ENCODE results near the gene SSNA1. TPM values are rescaled to one million over a fixed set of nuclear protein-coding genes. Genes with fewer than 3 reads are reported as not detected.

Gene SSNA1
- total and polyA plus RNA-seq, 9 of the 15 experiments (the other 6 are each of a cell fraction or from before 2014, with no cell fraction given) = 1.9 to 130 (median 57.1) TPM

DNA sequence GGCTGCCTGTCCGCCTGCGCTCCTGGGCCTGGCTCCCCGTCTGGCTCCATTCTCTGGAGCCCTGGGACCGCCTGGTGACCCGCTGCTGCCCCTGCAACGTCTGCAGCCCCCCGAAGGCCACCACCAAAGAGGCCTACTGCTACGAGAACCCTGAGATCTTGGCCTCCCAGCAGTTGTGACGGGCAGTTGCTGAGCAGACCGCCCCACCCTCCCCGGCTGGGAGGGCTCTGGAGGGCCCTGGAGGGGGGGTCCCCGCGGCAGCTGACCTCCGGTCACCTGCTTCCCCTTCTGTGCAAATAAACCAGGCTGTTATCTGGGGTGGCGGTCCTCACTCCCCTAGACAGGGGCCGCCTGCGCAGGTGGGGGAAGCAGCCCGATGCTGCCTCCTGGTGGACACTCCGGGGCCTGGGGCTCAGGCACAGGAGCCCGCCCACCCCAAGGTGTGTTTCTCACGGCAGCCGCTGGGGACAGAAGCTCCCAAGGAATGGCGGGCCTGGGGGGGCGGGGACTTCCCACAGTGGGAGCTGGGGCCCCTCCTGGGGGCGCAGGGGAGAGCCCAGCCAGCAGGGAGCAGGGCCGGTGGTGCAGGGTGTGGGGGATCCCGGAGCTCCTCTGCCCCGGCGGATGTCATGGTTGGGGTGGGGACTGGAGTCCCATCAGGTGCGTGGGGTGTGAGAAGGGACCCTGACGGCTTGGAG lies 47.9 kb downstream of the SSNA1 start (continued):
- TF ChIP-seq, protein P1, sequence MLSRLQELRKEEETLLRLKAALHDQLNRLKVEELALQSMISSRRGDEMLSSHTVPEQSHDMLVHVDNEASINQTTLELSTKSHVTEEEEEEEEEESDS (CRISPR knock-in tag; IDR thresholded peaks at IDR 0.05) = no peak
- TF ChIP-seq PYGO2 (tag; IDR thresholded peaks at IDR 0.05) = no peak
- peak; percentile 39; the same call in 1 of the 2 replicates for TF ChIP-seq CBX1 (IDR thresholded peaks at IDR 0.05; ENCODE audit: low read depth)
- TF ChIP-seq ZBTB7A (IDR thresholded peaks at IDR 0.05; ENCODE audit: borderline replicate concordance, control insufficient read depth, low read depth, low read length) = peak; percentile 97
- no peak for TF ChIP-seq POLR3A (IDR thresholded peaks at IDR 0.05; ENCODE audit: borderline replicate concordance, extremely low read depth, insufficient read depth, insufficient read length)
- no peak for TF ChIP-seq CBX5 (IDR thresholded peaks at IDR 0.05; ENCODE audit: borderline replicate concordance, low read depth)
- 0 out of 4 replicates have a peak, but pooled peaks of 1 of the 2 experiments have one; percentile 53 for TF ChIP-seq KDM4B (IDR thresholded peaks at IDR 0.05; ENCODE audit: borderline replicate concordance in 2 of 2, low read depth in 1 of 2)
- TF ChIP-seq MTA2 (IDR thresholded peaks at IDR 0.05; ENCODE audit: low read depth) = peak; percentile 71
- TF ChIP-seq ZNF133 (CRISPR knock-in tag; IDR thresholded peaks at IDR 0.05) = no peak
- TF ChIP-seq ETV5 (CRISPR knock-in tag; IDR thresholded peaks at IDR 0.05; ENCODE audit: low read depth) = peak; percentile 92
- peak; percentile 81 for TF ChIP-seq SOX6 (IDR thresholded peaks at IDR 0.05)
- TF ChIP-seq MXI1 (IDR thresholded peaks at IDR 0.05; ENCODE audit: low read depth, low read length) = no peak
- TF ChIP-seq CREB1 (IDR thresholded peaks at IDR 0.05) = 0 out of 2 replicates have a peak, but pooled peaks have one; percentile 33
- TF ChIP-seq CREB1 (CRISPR knock-in tag; IDR thresholded peaks at IDR 0.05) = peak; percentile 71; the same call in 1 of the 2 replicates
- TF ChIP-seq, protein P2, sequence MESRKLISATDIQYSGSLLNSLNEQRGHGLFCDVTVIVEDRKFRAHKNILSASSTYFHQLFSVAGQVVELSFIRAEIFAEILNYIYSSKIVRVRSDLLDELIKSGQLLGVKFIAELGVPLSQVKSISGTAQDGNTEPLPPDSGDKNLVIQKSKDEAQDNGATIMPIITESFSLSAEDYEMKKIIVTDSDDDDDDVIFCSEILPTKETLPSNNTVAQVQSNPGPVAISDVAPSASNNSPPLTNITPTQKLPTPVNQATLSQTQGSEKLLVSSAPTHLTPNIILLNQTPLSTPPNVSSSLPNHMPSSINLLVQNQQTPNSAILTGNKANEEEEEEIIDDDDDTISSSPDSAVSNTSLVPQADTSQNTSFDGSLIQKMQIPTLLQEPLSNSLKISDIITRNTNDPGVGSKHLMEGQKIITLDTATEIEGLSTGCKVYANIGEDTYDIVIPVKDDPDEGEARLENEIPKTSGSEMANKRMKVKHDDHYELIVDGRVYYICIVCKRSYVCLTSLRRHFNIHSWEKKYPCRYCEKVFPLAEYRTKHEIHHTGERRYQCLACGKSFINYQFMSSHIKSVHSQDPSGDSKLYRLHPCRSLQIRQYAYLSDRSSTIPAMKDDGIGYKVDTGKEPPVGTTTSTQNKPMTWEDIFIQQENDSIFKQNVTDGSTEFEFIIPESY (CRISPR knock-in tag; IDR thresholded peaks at IDR 0.05) = peak; percentile 85
- TF ChIP-seq ETV1 (tag; conservative IDR thresholded peaks at IDR 0.05; ENCODE audit: low read depth) = peak; percentile 88
- no peak for TF ChIP-seq ZNF75A (CRISPR knock-in tag; IDR thresholded peaks at IDR 0.05)
- TF ChIP-seq ZNF444 (CRISPR knock-in tag; IDR thresholded peaks at IDR 0.05) = no peak
- no peak for TF ChIP-seq XRCC4 (IDR thresholded peaks at IDR 0.05; ENCODE audit: extremely low read depth, insufficient read depth, insufficient read length)
